GM21737 (cell line): Measurements from ENCODE around the gene CERS5.

Source experiments
- ATAC-seq: cut with Tn5 transposase; IDR thresholded peaks from one replicate; pipeline ENCODE4 v1.9.1; 2021; ENCODE audit warnings: mild to moderate bottlenecking, moderate library complexity; ENCODE audit not compliant: unreplicated experiment

The CERS5 gene

GRCh38 chr12:50142993-50143392, 24.2 kb downstream of the CERS5 start:
- ATAC-seq = no peak

- ATAC-seq = no peak
Measured at GRCh38 chr12:50132505-50133135, 34.5 kb downstream of the CERS5 start.

- no peak for ATAC-seq
Measured at GRCh38 chr12:50129290-50129689, 37.9 kb downstream of the CERS5 start.

GRCh38 chr12:50127546-50127945, 39.6 kb downstream of the CERS5 start:
- ATAC-seq = no peak

- no peak for ATAC-seq
Measured at GRCh38 chr12:50123203-50123602, 44.0 kb downstream of the CERS5 start.

- no peak for ATAC-seq
Measured at GRCh38 chr12:50121641-50122040, 45.5 kb downstream of the CERS5 start.

- no peak for ATAC-seq
Measured at GRCh38 chr12:50120953-50121352, 46.2 kb downstream of the CERS5 start.

- no peak for ATAC-seq
Measured at GRCh38 chr12:50120521-50120920, 46.6 kb downstream of the CERS5 start.

GRCh38 chr12:50119387-50119786, 47.8 kb downstream of the CERS5 start:
- ATAC-seq = no peak

- ATAC-seq = no peak
Measured at GRCh38 chr12:50117057-50117622, 50.0 kb downstream of the CERS5 start.

- no peak for ATAC-seq
Measured at GRCh38 chr12:50112456-50113218, 54.5 kb downstream of the CERS5 start.

- peak; percentile 74 for ATAC-seq
Measured at GRCh38 chr12:50111693-50112455, 55.3 kb downstream of the CERS5 start, which contains the start of gene COX14. TSS of gene COX14 (plus strand) at chr12:50112236. CDS start at chr12:50120044, 7,808 bp downstream.

GRCh38 chr12:50111395-50111692, 55.8 kb downstream of the CERS5 start:
- ATAC-seq = peak; percentile 4

GRCh38 chr12:50110762-50111351, 56.3 kb downstream of the CERS5 start:
- ATAC-seq = peak; percentile 18

GRCh38 chr12:50110127-50110761, 56.9 kb downstream of the CERS5 start:
- ATAC-seq = no peak

- ATAC-seq = no peak
Measured at GRCh38 chr12:50109319-50109718, 57.9 kb downstream of the CERS5 start.

GRCh38 chr12:50107416-50108268, 59.5 kb downstream of the CERS5 start:
- no peak for ATAC-seq

GRCh38 chr12:50106907-50107306, 60.3 kb downstream of the CERS5 start:
- no peak for ATAC-seq

- ATAC-seq = no peak
Measured at GRCh38 chr12:50105913-50106450, 61.2 kb downstream of the CERS5 start.
